ENCODE results near the gene GTPBP10. TPM values are rescaled to one million over a fixed set of nuclear protein-coding genes. Genes with fewer than 3 reads are reported as not detected.
"Not testable (repeated sequence)": the region's sequence is repeated elsewhere in the genome, so short reads cannot be mapped to it uniquely, and the experiment has no call there.

The GTPBP10 gene
- total RNA-seq, 4 donors from 2014 or later = 12.8 to 20.1 (median 16.4) TPM

DNA sequence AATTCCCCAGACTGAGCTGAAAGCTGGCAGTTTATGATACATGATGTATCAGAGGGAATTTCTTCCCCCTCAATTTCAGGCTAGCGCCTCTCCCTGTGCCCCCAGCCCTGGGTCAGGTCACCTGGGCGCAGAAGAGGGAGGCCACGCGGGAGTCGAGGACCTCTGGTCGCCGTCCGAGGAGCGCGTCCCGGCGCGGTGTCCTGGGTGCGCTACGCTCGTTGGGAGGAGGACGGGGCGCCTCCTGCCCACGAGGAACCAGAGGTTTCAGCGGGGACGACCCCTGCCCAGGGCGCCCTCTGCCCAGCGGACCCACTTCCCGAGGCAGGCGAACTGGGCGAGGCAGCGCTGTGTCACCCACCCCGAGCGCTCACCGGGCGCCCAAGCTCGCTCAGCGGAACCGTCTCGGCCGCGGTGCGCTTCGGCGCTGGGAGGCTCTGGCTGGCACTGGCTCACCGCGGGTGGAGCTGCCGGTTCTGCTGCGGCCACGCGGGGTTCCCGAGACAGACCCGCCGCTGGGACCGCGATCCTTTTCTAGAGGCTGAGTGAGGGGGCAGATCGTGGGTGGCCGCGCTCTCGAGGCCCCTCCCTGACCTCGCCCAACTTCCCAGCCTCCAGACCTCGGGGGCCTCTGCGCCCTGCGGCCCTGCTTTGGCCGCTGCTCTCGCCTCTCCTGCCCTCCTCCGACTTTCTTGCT is 25.6 kb upstream of the GTPBP10 start, which contains the start of gene FAM237B:
Gene FAM237B, minus strand, starts transcription at position 504 of the 694 bp plus-strand sequence. CDS start 1,556 bp downstream, outside the sequence.
- no peaks in the 10 kb centered on the region for H3K36me3 ChIP-seq
- TF ChIP-seq, protein P1, sequence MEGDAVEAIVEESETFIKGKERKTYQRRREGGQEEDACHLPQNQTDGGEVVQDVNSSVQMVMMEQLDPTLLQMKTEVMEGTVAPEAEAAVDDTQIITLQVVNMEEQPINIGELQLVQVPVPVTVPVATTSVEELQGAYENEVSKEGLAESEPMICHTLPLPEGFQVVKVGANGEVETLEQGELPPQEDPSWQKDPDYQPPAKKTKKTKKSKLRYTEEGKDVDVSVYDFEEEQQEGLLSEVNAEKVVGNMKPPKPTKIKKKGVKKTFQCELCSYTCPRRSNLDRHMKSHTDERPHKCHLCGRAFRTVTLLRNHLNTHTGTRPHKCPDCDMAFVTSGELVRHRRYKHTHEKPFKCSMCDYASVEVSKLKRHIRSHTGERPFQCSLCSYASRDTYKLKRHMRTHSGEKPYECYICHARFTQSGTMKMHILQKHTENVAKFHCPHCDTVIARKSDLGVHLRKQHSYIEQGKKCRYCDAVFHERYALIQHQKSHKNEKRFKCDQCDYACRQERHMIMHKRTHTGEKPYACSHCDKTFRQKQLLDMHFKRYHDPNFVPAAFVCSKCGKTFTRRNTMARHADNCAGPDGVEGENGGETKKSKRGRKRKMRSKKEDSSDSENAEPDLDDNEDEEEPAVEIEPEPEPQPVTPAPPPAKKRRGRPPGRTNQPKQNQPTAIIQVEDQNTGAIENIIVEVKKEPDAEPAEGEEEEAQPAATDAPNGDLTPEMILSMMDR (IDR thresholded peaks at IDR 0.05 in 4 of 5, conservative IDR thresholded peaks at IDR 0.05 in 1 of 5) = no peak
- no peak for TF ChIP-seq POLR2A (IDR thresholded peaks at IDR 0.05)
- H3K4me3 ChIP-seq = peak within 1 kb of the TSS in 3 of 4 donors; percentile 10 to 20 (median 18)

DNA sequence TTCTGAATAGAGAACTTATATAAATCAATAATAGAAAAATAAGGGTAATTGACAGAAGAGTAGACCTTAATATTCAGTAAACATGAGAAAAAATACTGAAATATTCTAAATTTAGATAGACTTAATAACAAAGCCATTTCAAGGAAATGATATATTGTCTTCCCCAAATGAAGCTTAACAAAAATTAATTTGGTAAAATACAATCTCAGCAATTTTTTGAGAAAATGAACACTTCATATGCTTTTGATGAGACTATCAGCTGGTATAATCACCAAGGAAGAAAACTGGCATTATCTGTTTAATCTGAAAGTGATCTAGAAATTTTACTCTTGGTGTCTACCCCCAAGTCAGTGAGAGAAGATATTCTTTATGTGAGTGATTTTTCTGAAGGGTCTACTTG is 23.7 kb upstream of the GTPBP10 start:
- no peak overlapping the region for H3K4me3 ChIP-seq
- no peaks in the 10 kb centered on the region for H3K4me1 ChIP-seq
- no peaks in the 10 kb centered on the region for H3K9me3 ChIP-seq
- intact Hi-C loops (cut with DNase I; ENCODE audit: low total_unique reads) = no loop called here
- ATAC-seq = no peak
- peaks cover 28 to 35% (median 29%) of the 10 kb centered on the region in 3 donors for H3K27me3 ChIP-seq
- no peaks in the 10 kb centered on the region for H3K36me3 ChIP-seq
- no peak for DNase-seq
- in situ Hi-C loops (cut with MboI; ENCODE audit: low sequenced_read_pairs in 4 of 4) = no loop called here
- TF ChIP-seq POLR2A (IDR thresholded peaks at IDR 0.05) = no peak
- TF ChIP-seq, protein P1 (IDR thresholded peaks at IDR 0.05 in 4 of 5, conservative IDR thresholded peaks at IDR 0.05 in 1 of 5) = no peak
- H3K27ac ChIP-seq = no peak overlapping the region

More for the DNA sequence above, 25.6 kb upstream of the GTPBP10 start, which contains the start of gene FAM237B:
- in situ Hi-C loops (cut with MboI; ENCODE audit: low sequenced_read_pairs in 4 of 4) (no loop called here), intact Hi-C loops (cut with DNase I; ENCODE audit: low total_unique reads) (no loop called here)
- Histone ChIP-seq H3K9me3 (no peaks in the 10 kb centered on the region), H3K27ac (no peak within 1 kb of the TSS), H3K4me1 (no peaks in the 10 kb centered on the region), H3K27me3 (peaks cover 28 to 35% (median 29%) of the 10 kb centered on the region in 3 donors)
- no peak for ATAC-seq
- DNase-seq = no peak

DNA sequence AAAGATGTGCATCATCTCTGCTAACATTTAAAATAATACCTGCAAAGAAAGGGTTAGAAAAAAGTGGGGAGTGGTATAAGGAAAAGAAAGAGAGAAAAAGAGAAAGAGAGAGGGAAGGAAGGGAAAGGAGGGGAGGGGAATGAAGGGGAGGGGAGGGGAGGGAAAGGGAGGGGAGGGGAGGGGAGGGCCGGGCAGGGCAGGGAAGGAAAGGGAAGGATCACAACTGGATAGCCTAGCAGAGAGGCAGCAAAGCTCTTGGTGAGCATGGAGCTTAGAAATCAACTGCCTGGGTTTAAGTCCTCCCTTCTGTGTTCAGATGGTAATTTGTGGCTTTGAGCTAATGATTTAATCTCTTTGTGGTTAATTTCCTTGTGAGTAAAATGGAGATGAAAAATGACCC is 20.0 kb upstream of the GTPBP10 start:
- intact Hi-C loops (cut with DNase I; ENCODE audit: low total_unique reads) = no loop called here

DNA sequence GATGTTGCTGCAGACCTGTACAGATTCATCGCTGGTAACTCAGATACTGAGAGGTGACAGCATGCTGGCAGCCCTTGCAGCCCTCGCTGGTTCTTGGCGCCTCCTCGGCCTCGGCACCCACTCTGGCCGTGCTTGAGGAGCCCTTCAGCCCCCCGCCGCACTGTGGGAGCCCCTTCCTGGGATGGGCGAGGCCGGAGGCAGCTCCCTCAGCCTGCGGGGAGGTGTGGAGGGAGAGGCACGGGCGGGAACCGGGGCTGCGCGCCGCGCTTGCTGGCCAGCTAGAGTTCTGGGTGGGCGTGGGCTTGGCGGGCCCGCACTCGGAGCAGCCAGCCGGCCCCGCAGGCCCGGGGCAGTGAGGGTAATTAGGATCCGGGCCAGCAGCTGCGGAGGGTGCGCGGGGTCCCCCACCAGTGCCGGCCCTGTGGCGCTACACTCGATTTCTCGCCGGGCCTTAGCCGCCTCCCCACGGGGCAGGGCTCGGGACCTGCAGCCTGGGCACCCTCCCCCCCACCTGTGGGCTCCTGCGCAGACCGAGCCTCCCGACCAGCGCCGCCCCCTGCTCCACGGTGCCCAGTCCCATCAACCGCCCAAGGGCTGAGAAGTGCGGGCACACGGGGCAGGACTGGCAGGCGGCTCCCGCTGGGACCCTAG is 12.2 kb upstream of the GTPBP10 start:
- H3K4me3 ChIP-seq = no peak overlapping the region
- H3K9me3 ChIP-seq = no peaks in the 10 kb centered on the region
- DNase-seq = no peak
- intact Hi-C loops (cut with DNase I; ENCODE audit: low total_unique reads) = no loop called here
- ATAC-seq = no peak
- H3K4me1 ChIP-seq = no peaks in the 10 kb centered on the region
- H3K27ac ChIP-seq = no peak overlapping the region
- no peaks in the 10 kb centered on the region for H3K36me3 ChIP-seq
- TF ChIP-seq POLR2A (IDR thresholded peaks at IDR 0.05) = no peak
- TF ChIP-seq, protein P1 (IDR thresholded peaks at IDR 0.05 in 4 of 5, conservative IDR thresholded peaks at IDR 0.05 in 1 of 5) = no peak
- in situ Hi-C loops (cut with MboI; ENCODE audit: low sequenced_read_pairs in 4 of 4) = no loop called here
- no peaks in the 10 kb centered on the region for H3K27me3 ChIP-seq

More for the DNA sequence above, 20.0 kb upstream of the GTPBP10 start:
- Histone ChIP-seq H3K27ac (no peak overlapping the region), H3K27me3 (peaks cover 11 to 15% (median 12%) of the 10 kb centered on the region in 3 donors), H3K4me1 (no peaks in the 10 kb centered on the region), H3K4me3 (no peak overlapping the region), H3K9me3 (no peaks in the 10 kb centered on the region), H3K36me3 (no peaks in the 10 kb centered on the region)
- ATAC-seq (no peak), DNase-seq (no peak)
- no peak for TF ChIP-seq POLR2A (IDR thresholded peaks at IDR 0.05)
- TF ChIP-seq, protein P1 (IDR thresholded peaks at IDR 0.05 in 4 of 5, conservative IDR thresholded peaks at IDR 0.05 in 1 of 5) = no peak
- in situ Hi-C loops (cut with MboI; ENCODE audit: low sequenced_read_pairs in 4 of 4) = no loop called here

DNA sequence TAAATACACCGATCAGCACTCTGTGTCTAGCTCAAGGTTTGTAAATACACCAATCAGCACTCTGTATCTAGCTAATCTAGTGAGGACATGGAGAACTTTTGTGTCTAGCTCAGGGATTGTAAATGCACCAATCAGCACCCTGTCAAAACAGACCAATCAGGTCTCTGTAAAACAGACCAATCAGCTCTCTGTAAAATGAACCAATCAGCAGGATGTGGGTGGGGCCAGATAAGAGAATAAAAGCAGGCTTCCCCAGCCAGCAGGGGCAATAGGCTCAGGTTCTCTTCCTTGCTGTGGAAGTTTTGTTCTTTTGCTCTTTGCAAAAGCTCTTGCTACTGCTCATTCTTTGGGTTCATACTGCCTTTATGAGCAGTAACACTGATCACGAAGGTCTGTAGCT is 11.6 kb upstream of the GTPBP10 start:
- not testable (repeated sequence) for H3K4me3 ChIP-seq

More for the DNA sequence above, 11.6 kb upstream of the GTPBP10 start:
- H3K27ac ChIP-seq; H3K36me3 ChIP-seq; H3K4me1 ChIP-seq; DNase-seq; H3K9me3 ChIP-seq; ATAC-seq; intact Hi-C loops (cut with DNase I; ENCODE audit: low total_unique reads); in situ Hi-C loops (cut with MboI; ENCODE audit: low sequenced_read_pairs in 4 of 4); H3K27me3 ChIP-seq: not testable (repeated sequence)
